HepG2 (cell line): ENCODE data around the gene MARCHF2. TPM values are rescaled to one million over a fixed set of nuclear protein-coding genes. Genes with fewer than 3 reads are reported as not detected.

Experiments
- NBN ChIP-seq: fragments of 450-650 bp; conservative IDR thresholded peaks from 2 replicates; pipeline ENCODE4 v1.6.1; 2017
- RARA ChIP-seq: IDR thresholded peaks from 2 replicates; pipeline ENCODE4 v1.6.1; 2016; ENCODE audit warnings: missing genetic modification reagents, missing compliant biosample characterization
- ZFP41 ChIP-seq: sonication (generic); formaldehyde crosslinking; IDR thresholded peaks from 2 replicates; pipeline ENCODE4 v1.4.0; 2020; ENCODE audit warnings: mild to moderate bottlenecking, missing genetic modification reagents, borderline replicate concordance
- ZNF138 ChIP-seq: sonication (generic); formaldehyde crosslinking; IDR thresholded peaks from 2 replicates; pipeline ENCODE4 v1.5.0; 2020; ENCODE audit warnings: mild to moderate bottlenecking, low read depth, missing genetic modification reagents
- ZNF20 ChIP-seq: sonication (generic); formaldehyde crosslinking; IDR thresholded peaks from 2 replicates; pipeline ENCODE4 v1.4.0; 2020; ENCODE audit warnings: mild to moderate bottlenecking, moderate library complexity, missing genetic modification reagents
- ZNF264 ChIP-seq: sonication (generic); formaldehyde crosslinking; IDR thresholded peaks from 2 replicates; pipeline ENCODE4 v1.4.0; 2020; ENCODE audit warnings: missing genetic modification reagents
- ZNF329 ChIP-seq: sonication (generic); formaldehyde crosslinking; IDR thresholded peaks from 2 replicates; pipeline ENCODE4 v1.9.0; 2021; ENCODE audit warnings: low read depth, mild to moderate bottlenecking, missing genetic modification reagents
- ZNF678 ChIP-seq: sonication (generic); formaldehyde crosslinking; IDR thresholded peaks from 2 replicates; pipeline ENCODE4 v1.4.0; 2020; ENCODE audit warnings: mild to moderate bottlenecking, missing genetic modification reagents
- ZNF788 ChIP-seq: sonication (generic); formaldehyde crosslinking; IDR thresholded peaks from 2 replicates; pipeline ENCODE4 v1.5.0; 2020; ENCODE audit warnings: mild to moderate bottlenecking, missing genetic modification reagents, borderline replicate concordance
- ZNF792 ChIP-seq: IDR thresholded peaks from 2 replicates; pipeline ENCODE4 v1.6.1; 2016
- ZZZ3 ChIP-seq: sonication (generic); formaldehyde crosslinking; IDR thresholded peaks from 2 replicates; pipeline ENCODE4 v1.4.0; 2020; ENCODE audit warnings: missing genetic modification reagents, mild to moderate bottlenecking, borderline replicate concordance
- polyA plus RNA-seq, 8 experiments: library from polyadenylated mRNA; depleted of rRNA in 3 of 8; stranded (reverse) in 7 of 8; unstranded in 1 of 8; fragments of >200 nt; fragmentation: Illumina TruSeq in 4 of 8; extraction: Trizol in 4 of 8; gene quantifications; 2 replicates each; pipeline versions ENCODE4 v1.2.1 to v1.2.3, GENCODE V29; 2011 to 2016; ENCODE audit warnings: low read depth in 4 of 8, missing spikeins in 1 of 8, mixed read lengths in 1 of 8; ENCODE audit not compliant: insufficient read depth in 1 of 8
- total RNA-seq, 5 experiments: library from RNA; depleted of rRNA; stranded (reverse); fragments of >200 nt; fragmentation: Illumina TruSeq; extraction: Trizol; gene quantifications; 2 replicates each; pipeline ENCODE4 v1.2.3, GENCODE V29; 2016; ENCODE audit warnings: low read depth in 1 of 5
- TF ChIP-seq, protein P1 (sequence below): sonication (generic); formaldehyde crosslinking; IDR thresholded peaks from 2 replicates; pipeline ENCODE4 v1.5.0; 2020; ENCODE audit warnings: mild to moderate bottlenecking, low read depth, missing genetic modification reagents, borderline replicate concordance
- TF ChIP-seq, protein P2 (sequence below): sonication (generic); formaldehyde crosslinking; IDR thresholded peaks from 2 replicates; pipeline ENCODE4 v1.9.0; 2021; ENCODE audit warnings: missing genetic modification reagents, borderline replicate concordance
- TF ChIP-seq, protein P3 (sequence below): sonication (generic); formaldehyde crosslinking; IDR thresholded peaks from 2 replicates; pipeline ENCODE4 v1.5.1; 2020; ENCODE audit warnings: mild to moderate bottlenecking, missing genetic modification reagents, moderate library complexity
- TF ChIP-seq, protein P4 (sequence below): sonication (generic); formaldehyde crosslinking; IDR thresholded peaks from 2 replicates; pipeline ENCODE4 v1.4.0; 2020; ENCODE audit warnings: missing genetic modification reagents
- TF ChIP-seq, protein P5 (sequence below): sonication (generic); formaldehyde crosslinking; IDR thresholded peaks from 2 replicates; pipeline ENCODE4 v1.4.0; 2020; ENCODE audit warnings: missing genetic modification reagents

Gene MARCHF2
- total and polyA plus RNA-seq, 2 of the 13 experiments (the other 11 are each of a cell fraction or from before 2014, with no cell fraction given): 12.7 to 13.0 TPM

DNA sequence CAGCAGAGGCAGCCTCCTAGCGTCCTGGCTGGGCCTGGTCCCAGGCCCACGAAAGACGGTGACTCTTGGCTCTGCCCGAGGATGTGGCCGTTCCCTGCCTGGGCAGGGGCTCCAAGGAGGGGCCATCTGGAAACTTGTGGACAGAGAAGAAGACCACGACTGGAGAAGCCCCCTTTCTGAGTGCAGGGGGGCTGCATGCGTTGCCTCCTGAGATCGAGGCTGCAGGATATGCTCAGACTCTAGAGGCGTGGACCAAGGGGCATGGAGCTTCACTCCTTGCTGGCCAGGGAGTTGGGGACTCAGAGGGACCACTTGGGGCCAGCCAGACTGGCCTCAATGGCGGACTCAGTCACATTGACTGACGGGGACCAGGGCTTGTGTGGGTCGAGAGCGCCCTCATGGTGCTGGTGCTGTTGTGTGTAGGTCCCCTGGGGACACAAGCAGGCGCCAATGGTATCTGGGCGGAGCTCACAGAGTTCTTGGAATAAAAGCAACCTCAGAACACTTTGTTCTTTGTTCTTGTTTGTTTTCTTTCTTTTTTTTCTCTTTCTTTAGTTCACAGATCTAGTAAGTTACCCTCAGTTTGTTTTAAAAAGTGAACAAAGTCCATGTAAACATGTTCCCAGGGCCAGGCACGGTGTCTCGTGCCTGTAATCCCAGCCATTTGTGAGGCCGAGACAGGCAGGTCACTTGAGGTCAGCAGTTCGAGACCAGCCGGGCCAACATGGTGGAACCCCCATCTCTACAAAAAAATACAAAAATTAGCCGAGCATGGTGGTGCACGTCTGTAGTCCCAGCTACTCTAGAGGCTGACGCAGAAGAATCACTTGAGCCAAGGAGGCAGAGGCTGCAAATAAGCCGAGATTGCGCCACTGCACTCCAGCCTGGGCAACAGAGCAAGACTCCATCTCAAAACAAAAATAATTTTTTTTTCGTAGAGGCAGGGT is 39.0 kb upstream of the MARCHF2 start (continued):
- peak; percentile 86 for TF ChIP-seq ZNF788
- TF ChIP-seq, protein P1, sequence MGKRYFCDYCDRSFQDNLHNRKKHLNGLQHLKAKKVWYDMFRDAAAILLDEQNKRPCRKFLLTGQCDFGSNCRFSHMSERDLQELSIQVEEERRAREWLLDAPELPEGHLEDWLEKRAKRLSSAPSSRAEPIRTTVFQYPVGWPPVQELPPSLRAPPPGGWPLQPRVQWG: no peak
- TF ChIP-seq ZFP41: no peak
- peak; percentile 96 for TF ChIP-seq RARA
- TF ChIP-seq, protein P2, sequence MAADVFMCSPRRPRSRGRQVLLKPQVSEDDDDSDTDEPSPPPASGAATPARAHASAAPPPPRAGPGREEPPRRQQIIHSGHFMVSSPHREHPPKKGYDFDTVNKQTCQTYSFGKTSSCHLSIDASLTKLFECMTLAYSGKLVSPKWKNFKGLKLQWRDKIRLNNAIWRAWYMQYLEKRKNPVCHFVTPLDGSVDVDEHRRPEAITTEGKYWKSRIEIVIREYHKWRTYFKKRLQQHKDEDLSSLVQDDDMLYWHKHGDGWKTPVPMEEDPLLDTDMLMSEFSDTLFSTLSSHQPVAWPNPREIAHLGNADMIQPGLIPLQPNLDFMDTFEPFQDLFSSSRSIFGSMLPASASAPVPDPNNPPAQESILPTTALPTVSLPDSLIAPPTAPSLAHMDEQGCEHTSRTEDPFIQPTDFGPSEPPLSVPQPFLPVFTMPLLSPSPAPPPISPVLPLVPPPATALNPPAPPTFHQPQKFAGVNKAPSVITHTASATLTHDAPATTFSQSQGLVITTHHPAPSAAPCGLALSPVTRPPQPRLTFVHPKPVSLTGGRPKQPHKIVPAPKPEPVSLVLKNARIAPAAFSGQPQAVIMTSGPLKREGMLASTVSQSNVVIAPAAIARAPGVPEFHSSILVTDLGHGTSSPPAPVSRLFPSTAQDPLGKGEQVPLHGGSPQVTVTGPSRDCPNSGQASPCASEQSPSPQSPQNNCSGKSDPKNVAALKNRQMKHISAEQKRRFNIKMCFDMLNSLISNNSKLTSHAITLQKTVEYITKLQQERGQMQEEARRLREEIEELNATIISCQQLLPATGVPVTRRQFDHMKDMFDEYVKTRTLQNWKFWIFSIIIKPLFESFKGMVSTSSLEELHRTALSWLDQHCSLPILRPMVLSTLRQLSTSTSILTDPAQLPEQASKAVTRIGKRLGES (CRISPR knock-in tag): no peak
- TF ChIP-seq NBN: no peak
- no peak for TF ChIP-seq ZNF792
- TF ChIP-seq ZZZ3: peak; percentile 59; the same call in 1 of the 2 replicates
- TF ChIP-seq, protein P3, sequence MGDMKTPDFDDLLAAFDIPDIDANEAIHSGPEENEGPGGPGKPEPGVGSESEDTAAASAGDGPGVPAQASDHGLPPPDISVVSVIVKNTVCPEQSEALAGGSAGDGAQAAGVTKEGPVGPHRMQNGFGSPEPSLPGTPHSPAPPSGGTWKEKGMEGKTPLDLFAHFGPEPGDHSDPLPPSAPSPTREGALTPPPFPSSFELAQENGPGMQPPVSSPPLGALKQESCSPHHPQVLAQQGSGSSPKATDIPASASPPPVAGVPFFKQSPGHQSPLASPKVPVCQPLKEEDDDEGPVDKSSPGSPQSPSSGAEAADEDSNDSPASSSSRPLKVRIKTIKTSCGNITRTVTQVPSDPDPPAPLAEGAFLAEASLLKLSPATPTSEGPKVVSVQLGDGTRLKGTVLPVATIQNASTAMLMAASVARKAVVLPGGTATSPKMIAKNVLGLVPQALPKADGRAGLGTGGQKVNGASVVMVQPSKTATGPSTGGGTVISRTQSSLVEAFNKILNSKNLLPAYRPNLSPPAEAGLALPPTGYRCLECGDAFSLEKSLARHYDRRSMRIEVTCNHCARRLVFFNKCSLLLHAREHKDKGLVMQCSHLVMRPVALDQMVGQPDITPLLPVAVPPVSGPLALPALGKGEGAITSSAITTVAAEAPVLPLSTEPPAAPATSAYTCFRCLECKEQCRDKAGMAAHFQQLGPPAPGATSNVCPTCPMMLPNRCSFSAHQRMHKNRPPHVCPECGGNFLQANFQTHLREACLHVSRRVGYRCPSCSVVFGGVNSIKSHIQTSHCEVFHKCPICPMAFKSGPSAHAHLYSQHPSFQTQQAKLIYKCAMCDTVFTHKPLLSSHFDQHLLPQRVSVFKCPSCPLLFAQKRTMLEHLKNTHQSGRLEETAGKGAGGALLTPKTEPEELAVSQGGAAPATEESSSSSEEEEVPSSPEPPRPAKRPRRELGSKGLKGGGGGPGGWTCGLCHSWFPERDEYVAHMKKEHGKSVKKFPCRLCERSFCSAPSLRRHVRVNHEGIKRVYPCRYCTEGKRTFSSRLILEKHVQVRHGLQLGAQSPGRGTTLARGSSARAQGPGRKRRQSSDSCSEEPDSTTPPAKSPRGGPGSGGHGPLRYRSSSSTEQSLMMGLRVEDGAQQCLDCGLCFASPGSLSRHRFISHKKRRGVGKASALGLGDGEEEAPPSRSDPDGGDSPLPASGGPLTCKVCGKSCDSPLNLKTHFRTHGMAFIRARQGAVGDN: peak; percentile 91
- TF ChIP-seq, protein P4, sequence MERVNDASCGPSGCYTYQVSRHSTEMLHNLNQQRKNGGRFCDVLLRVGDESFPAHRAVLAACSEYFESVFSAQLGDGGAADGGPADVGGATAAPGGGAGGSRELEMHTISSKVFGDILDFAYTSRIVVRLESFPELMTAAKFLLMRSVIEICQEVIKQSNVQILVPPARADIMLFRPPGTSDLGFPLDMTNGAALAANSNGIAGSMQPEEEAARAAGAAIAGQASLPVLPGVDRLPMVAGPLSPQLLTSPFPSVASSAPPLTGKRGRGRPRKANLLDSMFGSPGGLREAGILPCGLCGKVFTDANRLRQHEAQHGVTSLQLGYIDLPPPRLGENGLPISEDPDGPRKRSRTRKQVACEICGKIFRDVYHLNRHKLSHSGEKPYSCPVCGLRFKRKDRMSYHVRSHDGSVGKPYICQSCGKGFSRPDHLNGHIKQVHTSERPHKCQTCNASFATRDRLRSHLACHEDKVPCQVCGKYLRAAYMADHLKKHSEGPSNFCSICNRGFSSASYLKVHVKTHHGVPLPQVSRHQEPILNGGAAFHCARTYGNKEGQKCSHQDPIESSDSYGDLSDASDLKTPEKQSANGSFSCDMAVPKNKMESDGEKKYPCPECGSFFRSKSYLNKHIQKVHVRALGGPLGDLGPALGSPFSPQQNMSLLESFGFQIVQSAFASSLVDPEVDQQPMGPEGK (CRISPR knock-in tag): peak; percentile 73
- TF ChIP-seq ZNF264 (CRISPR knock-in tag): peak; percentile 89
- peak; percentile 75; the same call in 1 of the 2 replicates for TF ChIP-seq ZNF329 (CRISPR knock-in tag)
- TF ChIP-seq, protein P5, sequence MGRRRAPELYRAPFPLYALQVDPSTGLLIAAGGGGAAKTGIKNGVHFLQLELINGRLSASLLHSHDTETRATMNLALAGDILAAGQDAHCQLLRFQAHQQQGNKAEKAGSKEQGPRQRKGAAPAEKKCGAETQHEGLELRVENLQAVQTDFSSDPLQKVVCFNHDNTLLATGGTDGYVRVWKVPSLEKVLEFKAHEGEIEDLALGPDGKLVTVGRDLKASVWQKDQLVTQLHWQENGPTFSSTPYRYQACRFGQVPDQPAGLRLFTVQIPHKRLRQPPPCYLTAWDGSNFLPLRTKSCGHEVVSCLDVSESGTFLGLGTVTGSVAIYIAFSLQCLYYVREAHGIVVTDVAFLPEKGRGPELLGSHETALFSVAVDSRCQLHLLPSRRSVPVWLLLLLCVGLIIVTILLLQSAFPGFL (CRISPR knock-in tag): no peak
- TF ChIP-seq ZNF20 (CRISPR knock-in tag): no peak
- no peak for TF ChIP-seq ZNF678 (CRISPR knock-in tag)
- TF ChIP-seq ZNF138 (CRISPR knock-in tag): no peak
